NCI-H345 treated with DMSO at 0.1 percent for 48 hours (cell line): Measurements from ENCODE around the gene WDR55.
A peak's percentile ranks its signal among the peaks of the same experiment; 100 is the strongest.
"Not testable (repeated sequence)": the region's sequence is repeated elsewhere in the genome, so short reads cannot be mapped to it uniquely, and the experiment has no call there.

Experiments used
- DNase-seq: peaks from one replicate; lab custom pipeline; 2025; ENCODE audit not compliant: unreplicated experiment; lab: John Stamatoyannopoulos, UW

The WDR55 gene

GRCh38 chr5:140642718-140643117, 22.0 kb upstream of the WDR55 start:
- no peak for DNase-seq

- DNase-seq, result no peak
These were observed 17.7 kb upstream of the WDR55 start for GRCh38 chr5:140647042-140647419.

- no peak for DNase-seq
These were observed 5.8 kb upstream of the WDR55 start for GRCh38 chr5:140658870-140659269.

GRCh38 chr5:140660371-140660770, 4.3 kb upstream of the WDR55 start:
- not testable (repeated sequence) for DNase-seq

- DNase-seq, result no peak
These were observed 710 bp upstream of the WDR55 start for GRCh38 chr5:140664030-140664358.

- DNase-seq, result not testable (repeated sequence)
These were observed 6.3 kb downstream of the WDR55 start for GRCh38 chr5:140671035-140671434.

GRCh38 chr5:140671472-140672125, 6.9 kb downstream of the WDR55 start:
- DNase-seq, result no peak

GRCh38 chr5:140672455-140673186, 7.9 kb downstream of the WDR55 start:
- DNase-seq, result no peak

- no peak for DNase-seq
These were observed 8.7 kb downstream of the WDR55 start, which contains the start of gene DND1 for GRCh38 chr5:140673187-140673976. DND1 (minus strand) TSS chr5:140673576; CDS start chr5:140673542, 34 bp downstream.

- DNase-seq, result no peak
These were observed 9.5 kb downstream of the WDR55 start for GRCh38 chr5:140674211-140674610.

GRCh38 chr5:140674629-140675028, 9.9 kb downstream of the WDR55 start:
- DNase-seq, result no peak

GRCh38 chr5:140677947-140678346, 13.2 kb downstream of the WDR55 start:
- no peak for DNase-seq

- no peak for DNase-seq
These were observed 14.3 kb downstream of the WDR55 start for GRCh38 chr5:140678993-140679392.

- no peak for DNase-seq
These were observed 25.8 kb downstream of the WDR55 start for GRCh38 chr5:140690376-140690932.

- peak; percentile 84 for DNase-seq
These were observed 26.5 kb downstream of the WDR55 start, which contains the start of the genes HARS1 and HARS2 for GRCh38 chr5:140690941-140691924. HARS1 (minus strand) TSS chr5:140691370; CDS start chr5:140691304, 66 bp downstream. HARS2 (plus strand) TSS chr5:140691455; CDS start chr5:140691649, 194 bp downstream.

- no peak for DNase-seq
These were observed 29.6 kb downstream of the WDR55 start for GRCh38 chr5:140694276-140694675.

- no peak for DNase-seq
These were observed 32.3 kb downstream of the WDR55 start for GRCh38 chr5:140696891-140697492.

GRCh38 chr5:140700177-140701144, 35.8 kb downstream of the WDR55 start, which contains the start of gene ZMAT2:
ZMAT2 (plus strand) TSS chr5:140700447; CDS start chr5:140700461, 14 bp downstream.
- DNase-seq, result peak; percentile 94
